Smooth muscle cell (in vitro differentiated cells): Measurements from ENCODE around the gene HSPH1. TPM values are rescaled to one million over a fixed set of nuclear protein-coding genes. Genes with fewer than 3 reads are reported as not detected.

Experiments used
- DNase-seq: peaks from one replicate; lab custom pipeline; 2025; ENCODE audit not compliant: unreplicated experiment; lab: John Stamatoyannopoulos, UW
- H2AFZ ChIP-seq: fragments of 200-600 bp; sonication (generic); 2 replicates; pipeline ENCODE4 v1.6.0; 2016; ENCODE audit warnings: antibody characterized with exemption, low read depth, mild to moderate bottlenecking
- H3F3A ChIP-seq: fragments of 200-600 bp; sonication (generic); 2 replicates; pipeline ENCODE4 v1.6.0; 2017; ENCODE audit warnings: antibody characterized with exemption, low read depth
- H3K27ac ChIP-seq: fragments of 200-600 bp; sonication (generic); 2 replicates; pipeline ENCODE4 v1.5.1; 2016; ENCODE audit warnings: low read depth, mild to moderate bottlenecking
- H3K27me3 ChIP-seq: fragments of 200-600 bp; sonication (generic); 2 replicates; pipeline ENCODE4 v1.6.1; 2016; ENCODE audit warnings: low read depth, mild to moderate bottlenecking
- H3K36me3 ChIP-seq: fragments of 200-600 bp; sonication (generic); 2 replicates; pipeline ENCODE4 v1.5.1; 2016; ENCODE audit warnings: low read depth
- H3K4me1 ChIP-seq: fragments of 200-600 bp; sonication (generic); 2 replicates; pipeline ENCODE4 v1.5.1; 2016; ENCODE audit warnings: low read depth
- H3K4me2 ChIP-seq: fragments of 200-600 bp; sonication (generic); 2 replicates; pipeline ENCODE4 v1.6.0; 2016; ENCODE audit warnings: mild to moderate bottlenecking
- H3K4me3 ChIP-seq: fragments of 200-600 bp; sonication (generic); 2 replicates; pipeline ENCODE4 v1.5.1; 2016; ENCODE audit warnings: mild to moderate bottlenecking
- H3K79me2 ChIP-seq: fragments of 200-600 bp; sonication (generic); 2 replicates; pipeline ENCODE4 v1.6.0; 2016; ENCODE audit warnings: low read depth, mild to moderate bottlenecking
- H3K9ac ChIP-seq: fragments of 200-600 bp; sonication (generic); 2 replicates; pipeline ENCODE4 v1.6.0; 2016; ENCODE audit warnings: low read depth
- H3K9me3 ChIP-seq: fragments of 200-600 bp; sonication (generic); replicated peaks from 2 replicates; pipeline ENCODE4 v1.5.1; 2016; ENCODE audit warnings: low read depth
- H4K20me1 ChIP-seq: fragments of 200-600 bp; sonication (generic); 2 replicates; pipeline ENCODE4 v1.6.0; 2016; ENCODE audit warnings: low read depth
- WGBS: methylation state at CpG from one replicate; pipeline ENCODE4 v1.1.7; 2016; ENCODE audit warnings: low lambda C conversion rate; 5-methylcytosine and 5-hydroxymethylcytosine counted together
- polyA plus RNA-seq: library from polyadenylated mRNA; unstranded; fragments of >200 nt; fragmentation: Nextera tagmentation; extraction: Ambion mirVana; gene quantifications from 2 replicates; pipeline ENCODE4 v1.2.1, GENCODE V29; 2016
- total RNA-seq: library from RNA; depleted of rRNA; stranded (reverse); fragments of >200 nt; gene quantifications from 2 replicates; pipeline ENCODE4 v1.2.3, GENCODE V29; 2014
- TF ChIP-seq, protein P1 (sequence below): fragments of 200-600 bp; sonication (generic); IDR thresholded peaks from 2 replicates; pipeline ENCODE4 v1.5.1; 2017; ENCODE audit warnings: borderline replicate concordance, mild to moderate bottlenecking, antibody characterized with exemption; ENCODE audit not compliant: insufficient read depth, poor library complexity, severe bottlenecking

Gene HSPH1
- total and polyA plus RNA-seq, 2 experiments from 2014 or later: 39.2 to 81.4 TPM

DNA sequence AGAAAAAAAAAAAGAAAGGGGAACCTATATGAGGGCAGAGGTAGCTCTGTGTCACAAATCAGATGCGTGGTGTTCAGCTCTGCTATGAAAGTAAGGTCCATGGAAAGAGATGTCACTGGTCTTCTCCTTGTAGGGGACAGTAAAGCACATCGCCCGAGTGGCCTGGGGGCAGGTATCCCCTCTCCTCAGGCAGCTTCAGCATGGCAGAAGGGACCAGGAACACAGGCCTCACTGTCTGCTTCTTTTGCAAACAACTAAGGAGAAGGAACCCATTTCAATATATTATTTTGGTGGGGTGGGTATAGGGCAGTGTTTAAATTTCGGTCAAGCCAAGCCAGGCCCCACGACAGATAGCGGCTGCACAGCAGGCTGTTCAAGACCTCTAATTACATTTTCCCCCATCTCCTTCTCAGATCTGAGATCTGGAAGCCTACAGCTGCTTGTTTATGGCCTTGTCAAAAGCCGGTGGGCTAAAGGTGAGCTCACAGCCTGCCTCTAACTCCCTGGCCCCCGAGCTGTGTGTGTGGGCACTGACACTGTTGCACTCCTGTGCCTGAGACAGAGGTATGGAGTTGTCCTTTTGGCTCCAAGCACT, 72.8 kb downstream of the HSPH1 start:
- Histone ChIP-seq H2AFZ (no peak overlapping the region), H3K4me2 (no peak overlapping the region), H3K27me3 (no peaks in the 10 kb centered on the region), H3K4me3 (no peak overlapping the region), H3K9ac (no peak overlapping the region), H3K27ac (no peak overlapping the region), H3K79me2 (no peaks in the 10 kb centered on the region), H3K36me3 (no peaks in the 10 kb centered on the region), H4K20me1 (no peaks in the 10 kb centered on the region), H3K9me3 (no peaks in the 10 kb centered on the region), H3F3A (peaks cover 10% of the 10 kb centered on the region), H3K4me1 (peaks cover 12% of the 10 kb centered on the region)
- no peak for DNase-seq
- TF ChIP-seq, protein P1, sequence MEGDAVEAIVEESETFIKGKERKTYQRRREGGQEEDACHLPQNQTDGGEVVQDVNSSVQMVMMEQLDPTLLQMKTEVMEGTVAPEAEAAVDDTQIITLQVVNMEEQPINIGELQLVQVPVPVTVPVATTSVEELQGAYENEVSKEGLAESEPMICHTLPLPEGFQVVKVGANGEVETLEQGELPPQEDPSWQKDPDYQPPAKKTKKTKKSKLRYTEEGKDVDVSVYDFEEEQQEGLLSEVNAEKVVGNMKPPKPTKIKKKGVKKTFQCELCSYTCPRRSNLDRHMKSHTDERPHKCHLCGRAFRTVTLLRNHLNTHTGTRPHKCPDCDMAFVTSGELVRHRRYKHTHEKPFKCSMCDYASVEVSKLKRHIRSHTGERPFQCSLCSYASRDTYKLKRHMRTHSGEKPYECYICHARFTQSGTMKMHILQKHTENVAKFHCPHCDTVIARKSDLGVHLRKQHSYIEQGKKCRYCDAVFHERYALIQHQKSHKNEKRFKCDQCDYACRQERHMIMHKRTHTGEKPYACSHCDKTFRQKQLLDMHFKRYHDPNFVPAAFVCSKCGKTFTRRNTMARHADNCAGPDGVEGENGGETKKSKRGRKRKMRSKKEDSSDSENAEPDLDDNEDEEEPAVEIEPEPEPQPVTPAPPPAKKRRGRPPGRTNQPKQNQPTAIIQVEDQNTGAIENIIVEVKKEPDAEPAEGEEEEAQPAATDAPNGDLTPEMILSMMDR: no peak
- 77% methylated on average over 8 of the region's 8 CpGs for WGBS

Other genes with a start within 250 kb of the HSPH1 start
- 0.58 and 0.72 TPM in 2 replicates for gene TEX26, start 229.2 kb downstream of the HSPH1 start, total RNA-seq
- gene TEX26, start 229.2 kb downstream of the HSPH1 start, polyA plus RNA-seq: 0.26 and 0.42 TPM in 2 replicates
- 16.5 and 17.7 TPM in 2 replicates for gene B3GLCT, start 38.1 kb upstream of the HSPH1 start, total RNA-seq
- gene B3GLCT, start 38.1 kb upstream of the HSPH1 start, polyA plus RNA-seq: 8.0 and 8.8 TPM in 2 replicates